ENCODE data around the gene PDE6A. TPM values are rescaled to one million over a fixed set of nuclear protein-coding genes. Genes with fewer than 3 reads are reported as not detected.

Gene PDE6A
- total and polyA plus RNA-seq, 2 of the 8 experiments (the other 6 are each of a cell fraction or from before 2014, with no cell fraction given), result not detected

- no peak overlapping the region for H2AK5ac ChIP-seq (ENCODE audit: low read depth, low read length)
- H3K23me2 ChIP-seq (ENCODE audit: low read depth, low read length), result no peaks in the 10 kb centered on the region
- H2BK15ac ChIP-seq (ENCODE audit: low read length), result no peak overlapping the region
- no peak overlapping the region for H2BK12ac ChIP-seq (ENCODE audit: low read depth, low read length)
- no peak overlapping the region for H2BK20ac ChIP-seq (ENCODE audit: low read length)
- DNase-seq (ENCODE audit: low read depth in 1 of 2, low spot score in 2 of 2) (no peak), FAIRE-seq (no peak)
- no peaks in the 10 kb centered on the region; the same call in 1 of the 2 replicates for H3K79me1 ChIP-seq (ENCODE audit: low read depth, low read length)
- no peak overlapping the region for H3K23ac ChIP-seq (ENCODE audit: insufficient read length)
- no peak overlapping the region for H3K56ac ChIP-seq (replicated peaks; ENCODE audit: insufficient read length, low read depth, low read length)
- no peaks in the 10 kb centered on the region for H3K9me3 ChIP-seq (ENCODE audit: insufficient read depth in 2 of 2, low read depth in 1 of 2, low read length in 1 of 2)
- no peak overlapping the region for H4K91ac ChIP-seq (replicated peaks; ENCODE audit: insufficient read length, low read length)
- H4K8ac ChIP-seq (ENCODE audit: extremely low read depth, insufficient read depth, low read length), result no peak overlapping the region
- 83% methylated on average over 5 of the region's 5 CpGs; no CpG with 5 or more reads in 1 of the 2 experiments for WGBS, 2 experiments (ENCODE audit: extremely low coverage in 1 of 2, insufficient coverage in 1 of 2, insufficient read length in 1 of 2, insufficient replicate concordance in 2 of 2, low coverage in 1 of 2, low lambda C conversion rate in 2 of 2, missing lambda C conversion rate in 1 of 2)
- no peaks in the 10 kb centered on the region for H3K79me2 ChIP-seq (ENCODE audit: control insufficient read depth in 1 of 2, insufficient read depth in 2 of 2, low read length in 2 of 2)
- H3K4ac ChIP-seq (replicated peaks; ENCODE audit: insufficient read length, low read depth, low read length), result no peak overlapping the region
- POLR2A ChIA-PET (ENCODE audit: partially characterized antibody), result no interaction called here
- H3K27ac ChIP-seq (ENCODE audit: low read depth, low read length), result no peak overlapping the region
- H3K36me3 ChIP-seq (ENCODE audit: control insufficient read depth in 2 of 4, insufficient read depth in 4 of 4, low read length in 3 of 4), result no peaks in the 10 kb centered on the region
- no peak overlapping the region for H2BK5ac ChIP-seq (ENCODE audit: low read depth, low read length)
- no peak overlapping the region for H4K5ac ChIP-seq (ENCODE audit: insufficient read length, low read depth, low read length)
- no peak overlapping the region for H3K18ac ChIP-seq (ENCODE audit: extremely low read depth, low read length)
- H3K9ac ChIP-seq (replicated peaks in 1 of 4; ENCODE audit: extremely low read depth in 1 of 4, low read depth in 3 of 4, low read length in 3 of 4), result no peak overlapping the region
- CTCF ChIA-PET (ENCODE audit: partially characterized antibody), result interaction anchor here (2.2 kb wide), 1 partner anchor 154 kb away, joined by 14 read pairs; no protein-coding TSS in a partner anchor
- H3K4me1 ChIP-seq (replicated peaks in 1 of 4; ENCODE audit: control insufficient read depth in 3 of 4, insufficient read depth in 4 of 4, low read length in 3 of 4), result no peaks in the 10 kb centered on the region
- H2BK120ac ChIP-seq (replicated peaks; ENCODE audit: low read depth, low read length), result no peak overlapping the region
- H4K20me1 ChIP-seq (replicated peaks in 1 of 2; ENCODE audit: control insufficient read depth in 1 of 2, insufficient read depth in 2 of 2, low read length in 2 of 2), result no peaks in the 10 kb centered on the region
- no peak overlapping the region for H3K4me2 ChIP-seq (ENCODE audit: insufficient read depth in 1 of 2, low read depth in 2 of 2, low read length in 2 of 2)
- no peaks in the 10 kb centered on the region for H3K27me3 ChIP-seq (replicated peaks in 1 of 4; ENCODE audit: control insufficient read depth in 3 of 4, extremely low read depth in 1 of 4, insufficient read depth in 3 of 4, low read length in 3 of 4)
- no peak overlapping the region for H2AFZ ChIP-seq (ENCODE audit: low read length)
- no peak overlapping the region for H3K14ac ChIP-seq (ENCODE audit: insufficient read length)
- no peak overlapping the region for H3K4me3 ChIP-seq (ENCODE audit: extremely low read depth in 1 of 4, insufficient read depth in 2 of 4, low read depth in 3 of 4, low read length in 4 of 4)
- TF ChIP-seq BRCA1 (IDR thresholded peaks at IDR 0.05; ENCODE audit: low read depth, low read length), result no peak
- no peak for TF ChIP-seq FOSL1 (IDR thresholded peaks at IDR 0.05; ENCODE audit: insufficient read depth, low read depth, low read length)
- no peak for TF ChIP-seq POLR2A (IDR thresholded peaks at IDR 0.05; ENCODE audit: control extremely low read depth in 1 of 2, low read depth in 2 of 2, low read length in 2 of 2)
- no peak for TF ChIP-seq POLR2AphosphoS5 (IDR thresholded peaks at IDR 0.05; ENCODE audit: low read depth, low read length)
- no peak for TF ChIP-seq SIX5 (IDR thresholded peaks at IDR 0.05; ENCODE audit: low read depth, low read length)
- TF ChIP-seq JUN (IDR thresholded peaks at IDR 0.05; ENCODE audit: low read depth, low read length), result no peak
- TF ChIP-seq MAFK (IDR thresholded peaks at IDR 0.05; ENCODE audit: low read depth, low read length), result no peak
- TF ChIP-seq RAD21 (IDR thresholded peaks at IDR 0.05 in 1 of 2, conservative IDR thresholded peaks at IDR 0.05 in 1 of 2; ENCODE audit: low read depth in 2 of 2, low read length in 2 of 2), result no peak
- no peak for TF ChIP-seq RNF2 (IDR thresholded peaks at IDR 0.05; ENCODE audit: borderline replicate concordance, low read depth, low read length, missing control alignments, poor library complexity, severe bottlenecking)
- TF ChIP-seq TEAD4 (IDR thresholded peaks at IDR 0.05; ENCODE audit: low read depth, low read length), result no peak
- no peak for TF ChIP-seq EZH2 (IDR thresholded peaks at IDR 0.05; ENCODE audit: low read depth, low read length, severe bottlenecking)
- TF ChIP-seq RXRA (IDR thresholded peaks at IDR 0.05; ENCODE audit: insufficient read depth, low read depth, low read length), result no peak
Observed at GRCh38 chr5:149988126-149988525, 43.5 kb upstream of the PDE6A start.
